Astrocyte of the spinal cord (primary cell): ENCODE results near the gene CACNB2.
"Not testable (repeated sequence)": the region's sequence is repeated elsewhere in the genome, so short reads cannot be mapped to it uniquely, and the experiment has no call there.

Experiments
- DNase-seq: peaks from one replicate; pipeline ENCODE4 v3.0.0; 2011; ENCODE audit warnings: low read depth, low spot score
- H3K4me3 ChIP-seq: 2 replicates; pipeline ENCODE4 v1.5.1; 2011; ENCODE audit warnings: low read depth, mild to moderate bottlenecking, low read length, moderate library complexity
- in situ Hi-C: cut with HindIII; loops from 2 replicates; pipeline ENCODE4 v1.10.0; 2017; ENCODE audit warnings: low sequenced_read_pairs
- TF ChIP-seq, protein P1 (sequence below): IDR thresholded peaks from 2 replicates; pipeline ENCODE4 v1.5.1; 2012; ENCODE audit warnings: low read depth, mild to moderate bottlenecking, low read length, inconsistent platforms

The CACNB2 gene

DNA sequence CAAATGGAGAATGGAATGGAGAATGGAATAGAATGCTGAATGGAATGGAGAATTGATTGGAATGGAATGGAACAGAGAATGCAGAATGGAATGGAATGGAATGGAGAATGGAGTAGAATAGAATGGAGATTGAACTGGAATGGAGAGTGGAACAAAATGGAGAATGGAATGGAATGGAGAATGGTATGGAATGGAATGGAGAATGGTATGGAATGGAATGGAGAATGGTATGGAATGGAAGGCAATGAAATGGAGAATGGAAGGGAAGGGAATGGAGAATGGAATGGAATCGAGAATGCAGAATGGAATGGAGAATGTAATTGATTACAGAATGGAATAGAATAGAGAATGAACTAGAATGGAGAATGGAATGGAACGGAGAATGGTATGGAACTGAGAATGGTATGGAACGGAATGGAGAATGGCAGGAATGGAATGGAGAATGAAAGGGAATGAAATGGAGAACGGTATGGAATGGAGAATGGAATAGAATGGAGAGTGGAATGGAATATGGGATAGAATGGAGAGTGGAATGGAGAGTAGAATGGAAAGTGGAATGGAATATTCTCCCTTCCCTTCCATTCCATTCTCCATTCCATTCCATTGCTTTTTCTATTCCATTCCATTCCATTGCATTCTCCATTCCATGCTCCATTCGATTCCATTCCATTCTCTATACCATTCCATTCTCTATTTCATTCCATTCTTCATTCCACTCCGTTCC, 422.9 kb downstream of the CACNB2 start:
- H3K4me3 ChIP-seq = no peak overlapping the region
- TF ChIP-seq, protein P1, sequence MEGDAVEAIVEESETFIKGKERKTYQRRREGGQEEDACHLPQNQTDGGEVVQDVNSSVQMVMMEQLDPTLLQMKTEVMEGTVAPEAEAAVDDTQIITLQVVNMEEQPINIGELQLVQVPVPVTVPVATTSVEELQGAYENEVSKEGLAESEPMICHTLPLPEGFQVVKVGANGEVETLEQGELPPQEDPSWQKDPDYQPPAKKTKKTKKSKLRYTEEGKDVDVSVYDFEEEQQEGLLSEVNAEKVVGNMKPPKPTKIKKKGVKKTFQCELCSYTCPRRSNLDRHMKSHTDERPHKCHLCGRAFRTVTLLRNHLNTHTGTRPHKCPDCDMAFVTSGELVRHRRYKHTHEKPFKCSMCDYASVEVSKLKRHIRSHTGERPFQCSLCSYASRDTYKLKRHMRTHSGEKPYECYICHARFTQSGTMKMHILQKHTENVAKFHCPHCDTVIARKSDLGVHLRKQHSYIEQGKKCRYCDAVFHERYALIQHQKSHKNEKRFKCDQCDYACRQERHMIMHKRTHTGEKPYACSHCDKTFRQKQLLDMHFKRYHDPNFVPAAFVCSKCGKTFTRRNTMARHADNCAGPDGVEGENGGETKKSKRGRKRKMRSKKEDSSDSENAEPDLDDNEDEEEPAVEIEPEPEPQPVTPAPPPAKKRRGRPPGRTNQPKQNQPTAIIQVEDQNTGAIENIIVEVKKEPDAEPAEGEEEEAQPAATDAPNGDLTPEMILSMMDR = no peak
- in situ Hi-C loops = no loop called here
- no peak for DNase-seq

DNA sequence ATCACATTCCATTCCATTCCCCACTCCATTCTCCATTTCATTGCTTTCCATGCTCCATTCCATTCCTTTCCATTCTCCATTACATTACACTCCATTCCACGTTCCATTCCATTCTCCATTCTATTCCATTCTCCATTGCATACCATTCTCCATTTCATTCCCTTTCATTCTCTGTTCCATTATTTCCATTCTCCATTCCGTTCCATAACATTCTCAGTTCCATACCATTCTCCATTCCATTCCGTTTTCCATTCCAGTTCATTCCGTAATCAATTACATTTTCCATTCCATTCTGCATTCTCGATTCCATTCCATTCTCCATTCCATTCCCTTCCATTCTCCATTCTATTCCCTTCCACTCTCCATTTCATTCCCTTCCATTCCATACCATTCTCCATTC, 424.8 kb downstream of the CACNB2 start:
- no peak for DNase-seq
- TF ChIP-seq, protein P1 = no peak
- no peak overlapping the region for H3K4me3 ChIP-seq
- in situ Hi-C loops = no loop called here

DNA sequence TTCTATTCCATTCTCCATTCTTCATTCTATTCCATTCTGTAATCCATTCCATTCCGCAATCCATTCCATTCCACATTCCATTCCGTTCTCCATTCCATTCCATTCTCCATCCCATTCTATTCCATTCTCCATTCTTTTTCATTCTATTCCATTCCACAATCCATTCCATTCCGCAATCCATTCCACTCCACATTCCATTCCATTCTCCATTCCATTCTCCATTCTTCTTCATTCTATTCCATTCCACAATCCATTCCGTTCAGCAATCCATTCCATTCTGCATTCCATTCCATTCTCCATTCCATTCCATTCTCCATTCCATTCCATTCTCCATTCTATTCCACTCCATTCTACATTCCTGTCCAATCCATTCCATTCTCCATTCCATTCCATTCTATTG, 426.0 kb downstream of the CACNB2 start:
- no peak for DNase-seq
- in situ Hi-C loops = no loop called here
- TF ChIP-seq, protein P1 = no peak
- H3K4me3 ChIP-seq = no peak overlapping the region

DNA sequence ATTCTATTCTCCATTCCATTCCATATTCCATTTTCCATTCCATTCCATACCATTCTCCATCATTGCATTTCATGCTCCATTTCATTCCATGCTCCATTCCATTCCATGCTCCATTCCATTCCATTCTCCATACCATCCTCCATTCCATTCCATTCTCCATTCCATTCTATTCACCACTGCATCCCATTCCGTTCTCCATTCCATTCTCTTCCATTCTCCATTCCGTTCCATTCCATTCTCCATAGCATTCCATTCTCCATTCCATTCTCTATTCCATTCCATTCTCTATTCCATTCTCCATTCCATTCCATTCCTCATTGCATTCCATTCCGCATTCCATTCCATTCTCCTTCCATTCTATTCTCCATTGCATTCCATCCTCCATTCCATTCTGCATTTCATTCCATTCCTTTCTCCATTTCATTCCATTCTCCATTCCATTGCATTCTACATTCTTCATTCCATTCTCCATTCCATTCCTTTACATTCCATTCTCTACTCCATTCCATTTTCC, 427.2 kb downstream of the CACNB2 start:
- TF ChIP-seq, protein P1 = no peak
- in situ Hi-C loops = no loop called here
- no peak overlapping the region for H3K4me3 ChIP-seq
- no peak for DNase-seq

DNA sequence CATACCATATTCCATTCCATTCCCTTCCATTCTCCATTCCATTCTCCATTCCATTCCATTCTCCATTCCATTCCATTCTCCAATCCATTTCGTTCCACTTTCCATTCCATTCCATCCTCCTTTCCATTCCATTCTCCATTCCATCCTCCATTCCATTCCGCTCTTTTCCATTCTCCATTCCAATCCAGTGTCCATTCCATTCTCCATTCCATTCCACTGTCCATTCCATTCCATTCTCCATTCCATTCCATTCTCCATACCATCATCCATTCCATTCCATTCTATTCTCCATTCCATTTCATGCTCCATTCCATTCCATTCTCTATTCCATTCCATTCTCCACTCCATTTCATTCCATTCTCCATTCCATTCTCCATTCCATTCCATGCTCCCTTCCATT, 430.2 kb downstream of the CACNB2 start:
- in situ Hi-C loops, DNase-seq, H3K4me3 ChIP-seq: not testable (repeated sequence)

DNA sequence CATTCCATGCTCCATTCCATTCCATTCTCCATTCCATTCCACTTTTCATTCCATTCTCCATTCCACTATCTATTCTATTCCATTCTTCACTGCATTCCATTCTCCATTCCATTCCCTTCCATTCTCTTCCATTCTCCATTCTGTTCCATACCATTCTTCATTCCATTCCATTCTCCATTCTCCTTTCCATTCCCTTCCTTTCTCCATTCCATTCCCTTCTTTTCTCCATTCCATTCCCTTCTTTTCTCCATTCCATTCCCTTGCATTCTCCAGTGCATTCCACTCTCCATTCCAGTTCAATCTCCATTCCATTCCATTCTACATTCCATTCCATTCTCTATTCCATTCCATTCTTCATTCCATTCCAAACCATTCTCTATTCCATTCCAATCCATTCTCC, 430.9 kb downstream of the CACNB2 start:
- in situ Hi-C loops = no loop called here
- no peak for DNase-seq
- no peak overlapping the region for H3K4me3 ChIP-seq
- TF ChIP-seq, protein P1 = no peak

DNA sequence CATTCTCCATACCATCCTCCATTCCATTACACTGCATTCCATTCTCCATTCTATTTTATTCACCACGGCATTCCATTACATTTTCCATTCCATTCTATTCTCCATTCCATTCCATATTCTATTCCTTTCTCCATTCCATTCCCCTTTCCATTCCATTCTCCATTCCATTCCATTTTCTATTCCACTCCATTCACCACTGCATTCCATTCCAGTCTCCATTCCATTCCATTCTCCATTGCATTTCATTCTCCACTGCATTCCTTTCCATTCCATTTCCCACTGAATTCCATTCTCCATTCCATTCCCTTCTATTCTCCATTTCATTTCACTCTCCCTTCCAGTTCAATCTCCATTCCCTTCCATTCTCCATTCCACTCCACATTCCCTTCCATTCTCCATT, 431.6 kb downstream of the CACNB2 start:
- in situ Hi-C loops = no loop called here
- DNase-seq = no peak
- H3K4me3 ChIP-seq = no peak overlapping the region
- TF ChIP-seq, protein P1 = no peak
